ENCODE results near the gene PODXL2. TPM values are rescaled to one million over a fixed set of nuclear protein-coding genes. Genes with fewer than 3 reads are reported as not detected.

The PODXL2 gene
- total RNA-seq, 1 experiment from 2014 or later, result 5.7 TPM

- Histone ChIP-seq H3K9ac (ENCODE audit: low read length) (no peak overlapping the region), H3K79me2 (ENCODE audit: insufficient read depth, low read length) (no peaks in the 10 kb centered on the region), H2AFZ (ENCODE audit: low read depth, low read length, poor library complexity, severe bottlenecking) (no peak overlapping the region), H3K4me2 (ENCODE audit: low read length) (no peak overlapping the region), H3K36me3 (ENCODE audit: control insufficient read depth in 1 of 2, insufficient read depth in 2 of 2, low read length in 2 of 2) (no peaks in the 10 kb centered on the region), H3K27ac (ENCODE audit: low read depth, low read length) (no peak overlapping the region), H3K4me3 (replicated peaks in 1 of 2; ENCODE audit: low read depth in 1 of 2, low read length in 2 of 2) (no peak overlapping the region), H3K27me3 (ENCODE audit: insufficient read depth, low read length) (no peaks in the 10 kb centered on the region), H3K9me3 (ENCODE audit: control insufficient read depth in 1 of 2, insufficient read depth in 1 of 2, low read depth in 1 of 2, low read length in 2 of 2) (no peaks in the 10 kb centered on the region), H3K4me1 (ENCODE audit: control insufficient read depth in 1 of 2, insufficient read depth in 2 of 2, low read length in 2 of 2) (no peaks in the 10 kb centered on the region), H4K20me1 (ENCODE audit: insufficient read depth) (no peaks in the 10 kb centered on the region), H3K9me2 (ENCODE audit: insufficient read depth) (no peaks in the 10 kb centered on the region)
- intact Hi-C loops (cut with micrococcal nuclease), result no loop called here
- TF ChIP-seq ZBTB33 (IDR thresholded peaks at IDR 0.05; ENCODE audit: extremely low read depth, insufficient replicate concordance, low read length), result no peak
- TF ChIP-seq, protein P1, sequence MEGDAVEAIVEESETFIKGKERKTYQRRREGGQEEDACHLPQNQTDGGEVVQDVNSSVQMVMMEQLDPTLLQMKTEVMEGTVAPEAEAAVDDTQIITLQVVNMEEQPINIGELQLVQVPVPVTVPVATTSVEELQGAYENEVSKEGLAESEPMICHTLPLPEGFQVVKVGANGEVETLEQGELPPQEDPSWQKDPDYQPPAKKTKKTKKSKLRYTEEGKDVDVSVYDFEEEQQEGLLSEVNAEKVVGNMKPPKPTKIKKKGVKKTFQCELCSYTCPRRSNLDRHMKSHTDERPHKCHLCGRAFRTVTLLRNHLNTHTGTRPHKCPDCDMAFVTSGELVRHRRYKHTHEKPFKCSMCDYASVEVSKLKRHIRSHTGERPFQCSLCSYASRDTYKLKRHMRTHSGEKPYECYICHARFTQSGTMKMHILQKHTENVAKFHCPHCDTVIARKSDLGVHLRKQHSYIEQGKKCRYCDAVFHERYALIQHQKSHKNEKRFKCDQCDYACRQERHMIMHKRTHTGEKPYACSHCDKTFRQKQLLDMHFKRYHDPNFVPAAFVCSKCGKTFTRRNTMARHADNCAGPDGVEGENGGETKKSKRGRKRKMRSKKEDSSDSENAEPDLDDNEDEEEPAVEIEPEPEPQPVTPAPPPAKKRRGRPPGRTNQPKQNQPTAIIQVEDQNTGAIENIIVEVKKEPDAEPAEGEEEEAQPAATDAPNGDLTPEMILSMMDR (IDR thresholded peaks at IDR 0.05 in 2 of 3, conservative IDR thresholded peaks at IDR 0.05 in 1 of 3; ENCODE audit: borderline replicate concordance in 1 of 3, insufficient read depth in 1 of 3, low read depth in 2 of 3, low read length in 2 of 3), result no peak
- TF ChIP-seq ZFX (IDR thresholded peaks at IDR 0.05), result no peak
- CTCF ChIA-PET, result no interaction called here
- RAD21 ChIA-PET (ENCODE audit: low non-redundant PET in 1 of 2, low total read pairs in 2 of 2, uncharacterized antibody in 2 of 2, unreplicated experiment in 2 of 2), result no interaction called here
- ATAC-seq (no peak), DNase-seq (ENCODE audit: low read depth, low spot score) (no peak)
- BruUV-seq (replicated peaks), result no TSS peak
- POLR2A ChIA-PET, result no interaction called here
These were observed 16.5 kb downstream of the PODXL2 start for GRCh38 chr3:127645371-127646015.
